ENCODE data around the gene KSR1. TPM values are rescaled to one million over a fixed set of nuclear protein-coding genes. Genes with fewer than 3 reads are reported as not detected.
A peak's percentile ranks its signal among the peaks of the same experiment; 100 is the strongest.

The KSR1 gene
- total RNA-seq, 2 experiments from 2014 or later: 44.4 to 47.6 TPM

DNA sequence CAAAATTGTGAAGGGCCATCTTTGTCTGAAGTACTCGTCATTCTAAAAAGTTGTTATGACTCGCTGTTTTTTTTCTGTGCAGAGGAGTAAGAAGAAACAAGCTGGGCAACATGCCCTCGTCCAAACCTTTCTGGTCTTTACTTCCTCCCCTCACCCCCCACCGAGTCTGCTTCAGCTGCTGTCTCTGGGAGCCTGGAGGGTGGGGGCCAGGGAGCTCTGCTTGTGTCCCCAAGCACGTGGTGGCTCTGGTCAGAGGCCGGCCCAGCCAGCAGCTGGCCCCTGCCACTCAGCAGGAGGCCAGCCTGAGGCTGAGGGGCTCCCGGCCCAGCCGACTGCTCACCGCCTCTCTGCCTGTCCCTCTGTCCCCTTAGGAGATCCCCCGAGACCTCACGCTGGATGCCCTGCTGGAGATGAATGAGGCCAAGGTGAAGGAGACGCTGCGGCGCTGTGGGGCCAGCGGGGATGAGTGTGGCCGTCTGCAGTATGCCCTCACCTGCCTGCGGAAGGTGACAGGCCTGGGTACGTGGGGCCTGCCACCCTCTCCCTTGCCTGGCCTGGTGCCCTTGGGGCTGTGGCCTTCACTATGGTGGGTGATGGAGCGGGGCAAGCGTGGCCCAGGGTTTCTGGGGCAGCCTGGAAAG is 121.0 kb downstream of the KSR1 start:
- no peaks in the 10 kb centered on the region for H3K27me3 Mint-ChIP-seq
- no peaks in the 10 kb centered on the region for H3K36me3 Mint-ChIP-seq (ENCODE audit: low read depth)

DNA sequence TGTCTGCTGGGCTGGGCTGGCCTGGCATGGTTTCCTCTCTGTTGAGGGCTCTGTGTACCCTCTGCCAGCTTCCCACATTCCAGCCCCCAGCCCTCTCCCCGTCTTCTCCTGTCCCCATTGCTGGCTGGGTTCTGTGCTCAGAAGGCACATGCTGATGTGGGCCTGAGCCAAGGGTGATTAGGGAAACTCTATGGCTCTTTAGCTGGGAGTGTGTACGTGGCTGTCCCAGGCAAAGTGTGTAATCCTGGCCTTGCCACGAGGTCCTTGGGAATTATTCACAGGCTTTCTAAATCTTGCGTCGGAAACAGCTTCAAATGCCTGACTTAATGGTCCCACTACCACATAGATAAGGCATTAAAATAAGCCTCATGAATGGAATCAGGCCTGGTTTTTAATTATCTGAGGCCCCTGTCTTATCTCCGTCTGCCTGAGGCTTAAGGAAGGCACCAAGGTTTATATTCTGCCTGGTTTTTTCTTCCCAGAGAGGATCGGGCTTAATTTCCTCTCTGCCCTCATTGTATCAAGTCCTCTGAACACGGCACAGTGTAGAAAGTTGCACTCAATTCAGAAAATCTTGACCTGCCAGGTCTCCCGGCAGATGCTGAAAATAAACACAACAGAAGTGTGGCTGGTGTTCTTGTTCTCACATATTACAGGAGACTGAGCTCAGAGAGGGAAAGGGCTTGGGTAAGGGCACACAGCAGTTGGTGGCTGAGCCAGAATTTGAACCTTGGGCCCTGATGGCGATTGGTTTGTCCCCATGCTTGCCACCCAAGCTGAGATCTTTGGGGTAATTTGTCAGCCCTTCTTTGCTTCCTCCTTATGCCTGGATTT is 121.9 kb downstream of the KSR1 start:
- H3K4me3 Mint-ChIP-seq: no peak overlapping the region
- ChIA-PET CTCF (interaction anchor here (0.8 to 4.6 kb wide), 6 partner anchors 8 to 122 kb away, joined by 3 to 42 read pairs (median 4); partner anchors contain the start of gene KSR1), POLR2A (interaction anchor here (0.7 to 1.4 kb wide), 6 partner anchors 10 to 111 kb away, joined by 3 to 6 read pairs (median 4); no protein-coding TSS in a partner anchor)
- H3K27ac Mint-ChIP-seq: peak overlapping the region; percentile 67
- peaks cover 73% of the 10 kb centered on the region for H3K4me1 Mint-ChIP-seq
- no peak for DNase-seq
- no peaks in the 10 kb centered on the region for H3K9me3 Mint-ChIP-seq
- peaks cover 2% of the 10 kb centered on the region for H3K36me3 Mint-ChIP-seq (ENCODE audit: low read depth)
- no peaks in the 10 kb centered on the region for H3K27me3 Mint-ChIP-seq

More for the DNA sequence above, 121.0 kb downstream of the KSR1 start:
- Mint-ChIP-seq H3K4me3 (no peak overlapping the region), H3K27ac (peak overlapping the region; percentile 70), H3K9me3 (no peaks in the 10 kb centered on the region), H3K4me1 (peaks cover 81% of the 10 kb centered on the region)
- ChIA-PET CTCF (interaction anchor here (1.2 to 4.6 kb wide), 4 partner anchors 24 to 122 kb away, joined by 3 to 42 read pairs (median 4); partner anchors contain the start of gene KSR1), POLR2A (interaction anchor here (1.0 to 1.4 kb wide), 4 partner anchors 11 to 111 kb away, joined by 3 to 6 read pairs (median 4); no protein-coding TSS in a partner anchor)
- DNase-seq: no peak

GRCh38 chr17:27578718-27579085 is 122.5 kb downstream of the KSR1 start:
- H3K4me1 Mint-ChIP-seq: peaks cover 70% of the 10 kb centered on the region
- H3K4me3 Mint-ChIP-seq: no peak overlapping the region
- H3K27ac Mint-ChIP-seq: peak overlapping the region; percentile 67
- peak; percentile 58 for DNase-seq
- H3K27me3 Mint-ChIP-seq: no peaks in the 10 kb centered on the region
- H3K9me3 Mint-ChIP-seq: no peaks in the 10 kb centered on the region
- POLR2A ChIA-PET: interaction anchor here (0.7 to 1.4 kb wide), 5 partner anchors 10 to 34 kb away, joined by 3 to 6 read pairs (median 3); no protein-coding TSS in a partner anchor
- CTCF ChIA-PET: interaction anchor here (0.8 to 4.6 kb wide), 6 partner anchors 9 to 123 kb away, joined by 3 to 42 read pairs (median 4); partner anchors contain the start of gene KSR1
- peaks cover 7% of the 10 kb centered on the region for H3K36me3 Mint-ChIP-seq (ENCODE audit: low read depth)

DNA sequence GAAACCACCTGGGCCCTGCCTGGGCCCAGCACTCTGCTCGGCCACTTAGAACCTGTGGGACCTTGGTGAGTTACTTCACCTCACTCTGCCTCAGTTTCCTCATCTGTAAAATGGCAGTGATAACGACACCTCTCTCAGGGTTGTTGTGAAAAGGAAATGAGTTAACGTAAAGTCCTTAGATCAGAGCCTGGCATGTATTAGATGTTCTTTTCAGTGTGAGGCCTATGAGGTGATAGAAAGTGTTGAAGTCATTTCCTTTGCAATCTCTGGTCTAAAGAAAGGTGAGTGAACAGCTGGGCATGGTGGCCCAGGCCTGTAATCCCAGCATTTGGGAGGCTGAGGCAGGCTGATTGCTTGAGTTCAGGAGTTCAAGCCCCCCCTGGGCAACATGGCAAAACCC is 123.1 kb downstream of the KSR1 start:
- no peak for DNase-seq
- POLR2A ChIA-PET: interaction anchor here (0.5 to 1.3 kb wide), 5 partner anchors 11 to 54 kb away, joined by 3 to 6 read pairs (median 3); no protein-coding TSS in a partner anchor
- Mint-ChIP-seq H3K36me3 (ENCODE audit: low read depth) (peaks cover 7% of the 10 kb centered on the region), H3K4me3 (no peak overlapping the region), H3K4me1 (peaks cover 64% of the 10 kb centered on the region), H3K27me3 (no peaks in the 10 kb centered on the region), H3K27ac (peak overlapping the region; percentile 67), H3K9me3 (no peaks in the 10 kb centered on the region)
- CTCF ChIA-PET: interaction anchor here (1.2 to 4.6 kb wide), 4 partner anchors 10 to 124 kb away, joined by 4 to 42 read pairs (median 4); partner anchors contain the start of gene KSR1

DNA sequence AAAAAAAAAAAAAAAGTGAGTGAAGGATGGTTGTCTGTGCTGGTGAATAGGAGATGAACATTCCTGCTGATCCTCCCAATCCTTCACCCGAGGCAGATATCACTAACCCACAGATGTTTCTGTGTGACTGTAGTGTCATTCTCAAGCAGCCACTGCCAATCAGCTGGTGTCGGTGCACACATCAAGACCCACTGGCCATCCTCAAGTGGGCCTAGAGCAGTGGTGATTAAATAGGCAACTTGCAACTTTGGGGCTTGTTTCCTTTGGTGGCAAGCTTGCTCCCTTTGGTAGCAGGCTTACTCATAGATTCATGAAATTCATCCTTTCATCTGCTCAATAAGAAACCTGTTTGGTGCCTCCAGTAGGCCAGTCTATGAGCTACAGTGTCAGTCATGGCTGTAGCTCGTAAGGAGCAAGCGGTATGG is 123.7 kb downstream of the KSR1 start:
- POLR2A ChIA-PET: interaction anchor here (0.5 to 1.2 kb wide), 2 partner anchors 36 to 55 kb away, joined by 3 to 4 read pairs; no protein-coding TSS in a partner anchor
- Mint-ChIP-seq H3K27ac (peak overlapping the region; percentile 65), H3K9me3 (no peaks in the 10 kb centered on the region), H3K27me3 (no peaks in the 10 kb centered on the region), H3K4me3 (no peak overlapping the region), H3K4me1 (peaks cover 59% of the 10 kb centered on the region), H3K36me3 (ENCODE audit: low read depth) (peaks cover 7% of the 10 kb centered on the region)
- CTCF ChIA-PET: interaction anchor here (0.7 to 4.6 kb wide), 5 partner anchors 21 to 247 kb away, joined by 3 to 42 read pairs (median 3); partner anchors contain the start of gene KSR1
- DNase-seq: no peak

GRCh38 chr17:27581016-27581415 is 124.8 kb downstream of the KSR1 start:
- ChIA-PET POLR2A (no interaction called here), CTCF (interaction anchor here (4.6 kb wide), 1 partner anchor 20 kb away, joined by 42 read pairs; no protein-coding TSS in a partner anchor)
- Mint-ChIP-seq H3K36me3 (ENCODE audit: low read depth) (peaks cover 7% of the 10 kb centered on the region), H3K9me3 (no peaks in the 10 kb centered on the region), H3K27me3 (no peaks in the 10 kb centered on the region), H3K27ac (no peak overlapping the region), H3K4me3 (no peak overlapping the region), H3K4me1 (peaks cover 48% of the 10 kb centered on the region)
- no peak for DNase-seq

DNA sequence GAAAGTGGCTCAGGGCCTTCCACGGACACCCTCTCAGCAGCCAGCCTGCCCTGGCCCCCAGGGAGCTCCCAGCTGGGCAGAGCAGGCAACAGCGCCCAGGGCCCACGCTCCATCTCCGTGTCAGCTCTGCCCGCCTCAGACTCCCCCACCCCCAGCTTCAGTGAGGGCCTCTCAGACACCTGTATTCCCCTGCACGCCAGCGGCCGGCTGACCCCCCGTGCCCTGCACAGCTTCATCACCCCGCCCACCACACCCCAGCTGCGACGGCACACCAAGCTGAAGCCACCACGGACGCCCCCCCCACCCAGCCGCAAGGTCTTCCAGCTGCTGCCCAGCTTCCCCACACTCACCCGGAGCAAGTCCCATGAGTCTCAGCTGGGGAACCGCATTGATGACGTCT is 126.4 kb downstream of the KSR1 start:
- CTCF ChIA-PET: interaction anchor here (0.6 to 1.1 kb wide), 2 partner anchors 17 to 238 kb away, joined by 3 to 5 read pairs; no protein-coding TSS in a partner anchor
- no peak for DNase-seq
- H3K27ac Mint-ChIP-seq: no peak overlapping the region

DNA sequence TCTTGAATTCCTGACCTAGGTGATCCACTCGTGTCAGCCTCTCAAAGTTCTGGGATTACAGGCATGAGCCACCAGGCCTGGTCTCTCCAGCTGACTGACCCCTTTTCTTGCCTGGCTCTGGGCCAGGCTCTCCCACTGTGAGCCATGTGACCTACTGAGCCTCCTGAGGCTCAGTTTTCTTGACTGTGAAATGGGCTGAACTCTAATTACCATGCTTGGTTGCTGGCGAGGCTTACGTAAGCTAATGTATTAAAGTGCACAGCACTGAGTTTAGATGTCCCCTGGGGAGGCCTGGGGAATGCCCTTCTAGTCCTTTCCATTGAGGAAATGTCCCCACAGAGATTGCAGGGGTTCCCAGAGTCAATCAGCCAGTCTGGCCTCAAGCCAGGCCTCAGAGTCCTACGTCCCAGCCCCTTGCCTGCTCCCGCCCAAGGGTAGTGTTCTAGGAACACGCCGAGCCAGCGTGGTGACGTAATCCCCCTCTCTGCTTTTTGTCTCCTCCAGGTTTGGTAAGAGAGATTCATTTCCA is 129.0 kb downstream of the KSR1 start:
- Mint-ChIP-seq H3K4me1 (peaks cover 13% of the 10 kb centered on the region), H3K36me3 (ENCODE audit: low read depth) (peaks cover 9% of the 10 kb centered on the region), H3K4me3 (no peak overlapping the region), H3K27me3 (no peaks in the 10 kb centered on the region), H3K27ac (no peak overlapping the region), H3K9me3 (no peaks in the 10 kb centered on the region)
- ChIA-PET POLR2A (no interaction called here), CTCF (no interaction called here)
- no peak for DNase-seq

More for the DNA sequence above, 126.4 kb downstream of the KSR1 start:
- Mint-ChIP-seq H3K4me3 (no peak overlapping the region), H3K9me3 (no peaks in the 10 kb centered on the region), H3K4me1 (peaks cover 37% of the 10 kb centered on the region), H3K27me3 (no peaks in the 10 kb centered on the region), H3K36me3 (ENCODE audit: low read depth) (peaks cover 7% of the 10 kb centered on the region)
- POLR2A ChIA-PET: no interaction called here

- peaks cover 10% of the 10 kb centered on the region for H3K4me1 Mint-ChIP-seq
- POLR2A ChIA-PET: no interaction called here
- H3K36me3 Mint-ChIP-seq (ENCODE audit: low read depth): peaks cover 9% of the 10 kb centered on the region
- DNase-seq: no peak
- CTCF ChIA-PET: interaction anchor here (1.4 kb wide), 1 partner anchor 231 kb away, joined by 3 read pairs; no protein-coding TSS in a partner anchor
- no peaks in the 10 kb centered on the region for H3K27me3 Mint-ChIP-seq
- no peak overlapping the region for H3K27ac Mint-ChIP-seq
- no peak overlapping the region for H3K4me3 Mint-ChIP-seq
- H3K9me3 Mint-ChIP-seq: no peaks in the 10 kb centered on the region
Observed at GRCh38 chr17:27585792-27586191, 129.5 kb downstream of the KSR1 start.

- Mint-ChIP-seq H3K4me1 (peaks cover 6% of the 10 kb centered on the region), H3K9me3 (no peaks in the 10 kb centered on the region), H3K4me3 (no peak overlapping the region), H3K36me3 (ENCODE audit: low read depth) (peaks cover 13% of the 10 kb centered on the region), H3K27me3 (no peaks in the 10 kb centered on the region), H3K27ac (no peak overlapping the region)
- ChIA-PET CTCF (interaction anchor here (1.4 kb wide), 1 partner anchor 231 kb away, joined by 3 read pairs; no protein-coding TSS in a partner anchor), POLR2A (no interaction called here)
- no peak for DNase-seq
Observed at GRCh38 chr17:27586203-27586721, 130.0 kb downstream of the KSR1 start.

GRCh38 chr17:27588354-27588753 is 132.1 kb downstream of the KSR1 start:
- ChIA-PET POLR2A (interaction anchor here (0.6 to 1.6 kb wide), 3 partner anchors 10 to 118 kb away, joined by 3 to 4 read pairs (median 4); no protein-coding TSS in a partner anchor), CTCF (interaction anchor here (3.6 kb wide), 1 partner anchor 11 kb away, joined by 27 read pairs; no protein-coding TSS in a partner anchor)
- Mint-ChIP-seq H3K4me3 (no peak overlapping the region), H3K9me3 (no peaks in the 10 kb centered on the region), H3K27me3 (no peaks in the 10 kb centered on the region), H3K4me1 (no peaks in the 10 kb centered on the region), H3K36me3 (ENCODE audit: low read depth) (peaks cover 15% of the 10 kb centered on the region), H3K27ac (no peak overlapping the region)
- no peak for DNase-seq

DNA sequence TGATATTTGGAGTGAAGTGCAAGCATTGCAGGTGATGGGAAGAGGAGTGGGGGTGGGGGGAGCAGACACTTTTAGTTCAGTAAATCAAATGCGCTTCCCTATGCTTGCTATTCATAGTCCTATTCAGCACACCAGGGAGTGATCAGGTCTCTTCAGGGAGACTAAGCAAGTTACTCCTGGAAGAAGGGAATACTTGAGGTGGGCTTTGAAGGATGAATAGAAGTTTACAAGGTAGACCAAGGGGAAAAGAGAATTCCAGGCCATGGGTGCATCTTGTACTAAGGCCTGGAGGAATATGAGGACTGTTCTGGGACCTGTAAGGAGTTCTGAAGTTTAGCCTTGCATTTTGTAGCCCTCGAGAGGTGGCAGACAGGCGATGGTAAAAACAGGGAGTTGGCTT is 134.6 kb downstream of the KSR1 start:
- Mint-ChIP-seq H3K36me3 (ENCODE audit: low read depth) (peaks cover 15% of the 10 kb centered on the region), H3K27me3 (no peaks in the 10 kb centered on the region), H3K27ac (no peak overlapping the region), H3K4me3 (no peak overlapping the region), H3K4me1 (peaks cover 10% of the 10 kb centered on the region), H3K9me3 (no peaks in the 10 kb centered on the region)
- ChIA-PET CTCF (interaction anchor here (0.9 to 1.1 kb wide), 2 partner anchors 9 to 242 kb away, joined by 3 to 4 read pairs; no protein-coding TSS in a partner anchor), POLR2A (no interaction called here)
- DNase-seq: no peak

All from activated CD4-positive, alpha-beta memory T cell treated with anti-CD3 and anti-CD28 coated beads, Interleukin-2, amount 10 ng/mL, durations not matched to agents 7 days and 5 days (primary cell).